Measurements from ENCODE around the gene RFXAP. TPM values are rescaled to one million over a fixed set of nuclear protein-coding genes. Genes with fewer than 3 reads are reported as not detected.

The RFXAP gene
- polyA plus RNA-seq, 1 donor (not counting 4 experiments of a cell fraction or from before 2014, with no cell fraction given), result 2.8 TPM

DNA sequence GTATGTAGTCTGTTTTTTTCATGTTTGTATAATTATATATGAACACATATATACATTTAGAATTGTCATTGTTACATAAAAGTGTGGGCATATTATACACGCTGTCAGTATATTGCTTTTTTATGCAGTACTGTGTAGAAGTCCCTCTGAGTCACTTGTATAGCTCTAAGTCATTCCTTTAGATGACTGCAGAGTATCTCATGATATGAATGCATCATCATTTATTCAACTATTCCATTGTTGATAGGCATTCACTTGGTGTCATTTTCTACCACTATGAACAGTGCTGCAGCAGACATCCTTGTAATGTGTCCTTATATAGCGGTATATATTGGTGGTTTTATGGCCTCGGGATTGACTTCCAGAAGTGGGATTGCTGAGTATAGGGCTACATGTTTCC is 15.3 kb downstream of the RFXAP start:
- no peak for FAIRE-seq
- Histone ChIP-seq H3K36me3 (ENCODE audit: control insufficient read depth in 2 of 2, extremely low read depth in 1 of 2, insufficient read depth in 2 of 2, low read length in 2 of 2) (no peaks in the 10 kb centered on the region), H3K4me1 (ENCODE audit: control insufficient read depth, extremely low read depth, insufficient read depth, low read length) (no peaks in the 10 kb centered on the region), H3K27me3 (ENCODE audit: control insufficient read depth, extremely low read depth, insufficient read depth, low read length) (no peaks in the 10 kb centered on the region), H3K79me2 (ENCODE audit: control insufficient read depth, insufficient read depth, low read length) (no peaks in the 10 kb centered on the region), H4K20me1 (ENCODE audit: control insufficient read depth, extremely low read depth, insufficient read depth, low read length) (no peaks in the 10 kb centered on the region), H3K4me2 (ENCODE audit: control insufficient read depth, extremely low read depth, insufficient read depth, low read depth, low read length) (no peak overlapping the region), H3K9me3 (ENCODE audit: control insufficient read depth, low read depth, low read length) (no peaks in the 10 kb centered on the region), H3K4me3 (ENCODE audit: control insufficient read depth in 2 of 3, extremely low read depth in 1 of 3, insufficient read depth in 2 of 3, low read depth in 1 of 3, low read length in 3 of 3) (no peak overlapping the region), H3K9me1 (ENCODE audit: control insufficient read depth, extremely low read depth, insufficient read depth, low read length) (no peaks in the 10 kb centered on the region), H3K27ac (ENCODE audit: control insufficient read depth, insufficient read depth, low read length) (no peak overlapping the region), H2AFZ (ENCODE audit: control insufficient read depth, low read length) (no peak overlapping the region), H3K9ac (ENCODE audit: control insufficient read depth, extremely low read depth, insufficient read depth, low read length) (no peak overlapping the region)
- dilution Hi-C loops (cut with MboI; ENCODE audit: extremely low pct_ligation_motif_present, low sequenced_read_pairs), result no loop called here
- DNase-seq (ENCODE audit: low read depth, low spot score), result no peak
- TF ChIP-seq, protein P1, sequence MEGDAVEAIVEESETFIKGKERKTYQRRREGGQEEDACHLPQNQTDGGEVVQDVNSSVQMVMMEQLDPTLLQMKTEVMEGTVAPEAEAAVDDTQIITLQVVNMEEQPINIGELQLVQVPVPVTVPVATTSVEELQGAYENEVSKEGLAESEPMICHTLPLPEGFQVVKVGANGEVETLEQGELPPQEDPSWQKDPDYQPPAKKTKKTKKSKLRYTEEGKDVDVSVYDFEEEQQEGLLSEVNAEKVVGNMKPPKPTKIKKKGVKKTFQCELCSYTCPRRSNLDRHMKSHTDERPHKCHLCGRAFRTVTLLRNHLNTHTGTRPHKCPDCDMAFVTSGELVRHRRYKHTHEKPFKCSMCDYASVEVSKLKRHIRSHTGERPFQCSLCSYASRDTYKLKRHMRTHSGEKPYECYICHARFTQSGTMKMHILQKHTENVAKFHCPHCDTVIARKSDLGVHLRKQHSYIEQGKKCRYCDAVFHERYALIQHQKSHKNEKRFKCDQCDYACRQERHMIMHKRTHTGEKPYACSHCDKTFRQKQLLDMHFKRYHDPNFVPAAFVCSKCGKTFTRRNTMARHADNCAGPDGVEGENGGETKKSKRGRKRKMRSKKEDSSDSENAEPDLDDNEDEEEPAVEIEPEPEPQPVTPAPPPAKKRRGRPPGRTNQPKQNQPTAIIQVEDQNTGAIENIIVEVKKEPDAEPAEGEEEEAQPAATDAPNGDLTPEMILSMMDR (optimal IDR thresholded peaks at IDR 0.05 in 1 of 3, IDR thresholded peaks at IDR 0.05 in 1 of 3, conservative IDR thresholded peaks at IDR 0.05 in 1 of 3; ENCODE audit: extremely low read depth in 1 of 3, insufficient read depth in 2 of 3, low read length in 3 of 3), result no peak
- no peak for TF ChIP-seq EZH2 (IDR thresholded peaks at IDR 0.05; ENCODE audit: low read length)

DNA sequence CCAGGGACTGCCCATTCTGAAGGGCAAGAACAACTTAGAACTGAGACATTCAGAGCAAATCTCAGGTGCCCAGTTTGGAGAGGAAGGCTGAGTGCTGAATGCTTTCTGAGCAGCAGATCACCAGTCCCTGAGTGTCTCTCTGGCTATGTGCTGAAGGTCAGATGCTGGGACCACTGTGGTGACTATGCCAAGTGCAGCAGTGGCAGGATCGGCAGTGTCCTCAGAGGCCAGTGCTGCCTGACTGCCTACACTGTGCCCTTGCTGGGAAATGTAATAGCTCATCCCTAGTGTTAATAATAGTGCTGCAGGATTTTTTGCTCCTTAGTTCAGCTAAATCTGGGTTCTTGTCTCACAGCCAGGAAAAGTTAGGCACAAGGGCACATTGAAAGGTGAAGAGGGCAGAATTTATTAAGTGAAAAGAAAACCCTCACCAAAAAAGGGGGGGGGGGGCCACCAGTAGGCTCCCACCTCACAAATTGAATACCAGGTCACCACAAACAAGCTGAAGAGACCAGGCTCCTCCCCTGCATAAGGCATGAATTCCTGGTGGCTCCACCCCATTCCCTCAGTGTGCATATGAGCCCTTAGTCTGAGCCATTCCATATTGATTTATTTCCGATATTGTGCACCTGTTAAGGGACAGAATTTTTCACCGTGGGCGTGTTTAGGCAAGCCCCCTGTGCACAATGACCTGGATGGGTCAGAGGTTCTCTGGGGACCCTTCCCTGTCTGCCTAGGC is 18.5 kb downstream of the RFXAP start:
- no peak overlapping the region for H3K4me3 ChIP-seq (ENCODE audit: control insufficient read depth in 2 of 3, extremely low read depth in 1 of 3, insufficient read depth in 2 of 3, low read depth in 1 of 3, low read length in 3 of 3)
- DNase-seq (ENCODE audit: low read depth, low spot score) (no peak), FAIRE-seq (no peak)
- TF ChIP-seq EZH2 (IDR thresholded peaks at IDR 0.05; ENCODE audit: low read length), result no peak
- TF ChIP-seq, protein P1 (optimal IDR thresholded peaks at IDR 0.05 in 1 of 3, IDR thresholded peaks at IDR 0.05 in 1 of 3, conservative IDR thresholded peaks at IDR 0.05 in 1 of 3; ENCODE audit: extremely low read depth in 1 of 3, insufficient read depth in 2 of 3, low read length in 3 of 3), result no peak
- H3K27me3 ChIP-seq (ENCODE audit: control insufficient read depth, extremely low read depth, insufficient read depth, low read length), result no peaks in the 10 kb centered on the region
- H3K27ac ChIP-seq (ENCODE audit: control insufficient read depth, insufficient read depth, low read length), result no peak overlapping the region
- no peaks in the 10 kb centered on the region for H3K9me3 ChIP-seq (ENCODE audit: control insufficient read depth, low read depth, low read length)
- dilution Hi-C loops (cut with MboI; ENCODE audit: extremely low pct_ligation_motif_present, low sequenced_read_pairs), result no loop called here
- H3K79me2 ChIP-seq (ENCODE audit: control insufficient read depth, insufficient read depth, low read length), result no peaks in the 10 kb centered on the region
- H3K4me2 ChIP-seq (ENCODE audit: control insufficient read depth, extremely low read depth, insufficient read depth, low read depth, low read length), result no peak overlapping the region
- H2AFZ ChIP-seq (ENCODE audit: control insufficient read depth, low read length), result no peak overlapping the region
- H3K9ac ChIP-seq (ENCODE audit: control insufficient read depth, extremely low read depth, insufficient read depth, low read length), result no peak overlapping the region
- no peaks in the 10 kb centered on the region for H3K9me1 ChIP-seq (ENCODE audit: control insufficient read depth, extremely low read depth, insufficient read depth, low read length)
- no peaks in the 10 kb centered on the region for H3K36me3 ChIP-seq (ENCODE audit: control insufficient read depth in 2 of 2, extremely low read depth in 1 of 2, insufficient read depth in 2 of 2, low read length in 2 of 2)
- no peaks in the 10 kb centered on the region for H3K4me1 ChIP-seq (ENCODE audit: control insufficient read depth, extremely low read depth, insufficient read depth, low read length)
- H4K20me1 ChIP-seq (ENCODE audit: control insufficient read depth, extremely low read depth, insufficient read depth, low read length), result no peaks in the 10 kb centered on the region

Measured in keratinocyte (primary cell).